ENCODE results near the gene PLRG1.

- TF ChIP-seq CTCF (conservative IDR thresholded peaks at IDR 0.05; ENCODE audit: low read length) (peak; percentile 52), EZH2phosphoT487 (IDR thresholded peaks at IDR 0.05; ENCODE audit: borderline replicate concordance) (no peak)
Measured at GRCh38 chr4:154545689-154546088, 4.5 kb downstream of the PLRG1 start.
